ENCODE data around the gene CCNT2.

- TF ChIP-seq POLR2AphosphoS5 (IDR thresholded peaks at IDR 0.05; ENCODE audit: low read depth, low read length) (no peak), REST (IDR thresholded peaks at IDR 0.05; ENCODE audit: insufficient read depth in 1 of 2, low read depth in 2 of 2, low read length in 2 of 2) (no peak), TAF1 (IDR thresholded peaks at IDR 0.05; ENCODE audit: borderline replicate concordance, insufficient read depth, low read length) (no peak), FOXP2 (optimal IDR thresholded peaks at IDR 0.05; ENCODE audit: borderline replicate concordance, extremely low read depth, extremely low read length, insufficient read depth) (no peak), SIN3A (IDR thresholded peaks at IDR 0.05; ENCODE audit: borderline replicate concordance, insufficient read depth, low read length) (no peak)
These were observed 35.4 kb downstream of the CCNT2 start for GRCh38 chr2:134954065-134954464.

Measured in PFSK-1 (cell line).